GM18498 (cell line): Measurements from ENCODE around the gene TPCN1.

ENCODE experiments used
- ATAC-seq: cut with Tn5 transposase; IDR thresholded peaks from one replicate; pipeline ENCODE4 v1.9.1; 2021; ENCODE audit warnings: mild to moderate bottlenecking, moderate library complexity; ENCODE audit not compliant: unreplicated experiment

The TPCN1 gene

DNA sequence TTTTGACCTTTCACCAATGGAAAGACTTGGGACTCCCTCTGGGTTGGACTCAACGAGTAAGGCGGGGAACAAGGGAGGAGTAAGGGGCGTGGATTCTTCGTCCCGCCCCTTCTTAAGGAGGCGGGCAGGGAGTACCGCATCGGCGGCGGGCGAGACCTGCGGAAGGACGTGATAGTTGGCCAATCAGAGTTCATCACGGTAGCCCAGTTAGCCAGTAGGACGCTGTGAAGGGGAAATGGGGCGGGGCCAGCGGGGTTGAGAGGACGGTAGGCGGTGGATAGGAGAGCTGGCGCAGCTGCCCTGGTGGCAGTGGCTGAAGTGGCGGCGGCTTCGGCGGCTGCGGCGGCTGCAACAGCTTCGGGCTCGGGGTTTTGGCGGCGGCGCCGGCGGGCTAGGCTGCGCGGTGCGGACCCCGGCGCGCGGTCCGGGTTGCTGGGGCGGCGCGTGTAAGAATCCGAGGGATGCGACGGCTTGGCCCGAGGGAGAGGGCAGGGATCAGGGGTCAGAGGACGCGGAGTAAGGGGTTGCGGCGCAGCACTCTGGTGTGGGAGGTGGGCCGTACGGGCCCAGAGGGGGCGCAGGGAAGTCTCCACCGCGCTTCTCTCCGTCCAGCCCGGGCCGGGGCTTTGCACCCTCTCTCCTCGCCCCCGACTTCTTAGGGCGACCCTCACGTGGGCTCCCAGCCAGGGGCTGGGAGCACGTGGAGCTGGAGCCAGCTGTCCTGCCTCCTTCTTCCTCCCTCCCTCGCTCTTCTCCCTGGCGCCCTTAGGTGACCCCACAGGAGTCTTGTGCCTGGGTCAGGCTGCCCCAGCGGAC, at the start of gene TPCN1:
Gene TPCN1, plus strand, starts transcription at position 284 of the 816 bp plus-strand sequence. CDS start 5,389 bp downstream, outside the sequence.
- ATAC-seq = peak; percentile 90

DNA sequence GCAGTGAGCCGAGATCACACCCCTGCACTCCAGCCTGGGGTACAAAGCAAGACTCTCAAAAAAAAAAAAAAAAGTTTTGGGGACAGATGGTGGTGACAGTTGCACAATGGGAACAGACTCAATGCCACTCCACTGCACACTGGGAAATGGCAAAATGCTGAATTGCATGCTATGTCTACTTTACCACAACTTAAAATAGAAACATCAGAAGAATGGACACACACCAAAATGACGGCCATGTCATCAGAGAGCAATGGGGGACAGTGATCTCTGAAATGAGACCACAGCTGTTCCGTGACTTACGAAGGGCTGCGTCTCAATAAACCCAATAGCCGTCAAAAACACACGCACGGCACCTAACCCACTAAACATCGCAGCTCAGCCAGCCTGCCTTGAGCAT, 49.7 kb upstream of the TPCN1 start:
- no peak for ATAC-seq

DNA sequence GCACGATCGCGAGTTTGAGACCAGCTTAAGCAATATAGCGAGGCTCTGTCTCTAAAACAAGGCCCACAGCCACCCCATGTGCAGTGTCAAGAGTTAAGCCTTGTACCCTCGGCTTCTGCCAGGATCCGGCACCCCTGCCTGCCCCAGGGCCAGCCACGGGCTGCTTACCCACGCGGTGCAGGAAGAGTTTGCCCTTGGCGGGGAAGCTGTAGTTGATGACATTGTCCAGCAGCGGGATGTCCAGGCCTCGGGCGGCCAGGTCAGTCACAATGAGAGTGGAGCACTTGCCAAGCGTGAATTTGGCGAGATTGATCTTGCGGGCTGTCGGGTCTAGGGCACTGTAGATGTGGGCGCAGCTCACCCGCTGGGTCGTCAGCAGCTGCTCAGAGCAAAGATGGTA, 49.1 kb upstream of the TPCN1 start:
- no peak for ATAC-seq

DNA sequence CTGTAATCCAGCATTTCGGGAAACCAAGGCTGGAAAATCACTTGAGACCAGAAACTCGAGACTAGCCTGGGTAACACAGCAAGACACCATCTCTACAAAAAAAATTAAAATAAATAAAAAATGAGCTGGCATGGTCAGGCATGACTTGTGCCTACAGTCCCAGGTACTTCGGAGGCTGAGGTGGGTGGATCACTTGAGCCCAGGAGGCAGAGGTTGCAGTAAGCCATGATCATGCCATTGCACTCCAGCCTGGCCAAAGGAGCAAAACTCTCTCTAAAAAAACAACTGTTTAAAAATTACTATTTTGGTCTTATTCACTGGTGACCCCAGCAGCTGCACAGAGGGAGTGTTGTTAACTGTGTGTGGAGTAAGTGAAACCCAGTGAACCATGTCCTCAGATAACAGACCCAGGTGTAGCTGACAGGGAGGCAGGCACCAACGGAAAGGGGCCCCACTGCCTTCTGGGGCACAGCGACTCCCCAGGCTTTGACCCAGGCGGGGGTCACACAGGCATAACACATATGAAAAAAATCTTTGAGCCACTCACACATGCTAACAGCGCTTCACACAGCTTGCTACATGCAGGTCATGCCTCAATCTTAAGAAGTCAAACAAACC, 48.1 kb upstream of the TPCN1 start:
- ATAC-seq = peak; percentile 66

DNA sequence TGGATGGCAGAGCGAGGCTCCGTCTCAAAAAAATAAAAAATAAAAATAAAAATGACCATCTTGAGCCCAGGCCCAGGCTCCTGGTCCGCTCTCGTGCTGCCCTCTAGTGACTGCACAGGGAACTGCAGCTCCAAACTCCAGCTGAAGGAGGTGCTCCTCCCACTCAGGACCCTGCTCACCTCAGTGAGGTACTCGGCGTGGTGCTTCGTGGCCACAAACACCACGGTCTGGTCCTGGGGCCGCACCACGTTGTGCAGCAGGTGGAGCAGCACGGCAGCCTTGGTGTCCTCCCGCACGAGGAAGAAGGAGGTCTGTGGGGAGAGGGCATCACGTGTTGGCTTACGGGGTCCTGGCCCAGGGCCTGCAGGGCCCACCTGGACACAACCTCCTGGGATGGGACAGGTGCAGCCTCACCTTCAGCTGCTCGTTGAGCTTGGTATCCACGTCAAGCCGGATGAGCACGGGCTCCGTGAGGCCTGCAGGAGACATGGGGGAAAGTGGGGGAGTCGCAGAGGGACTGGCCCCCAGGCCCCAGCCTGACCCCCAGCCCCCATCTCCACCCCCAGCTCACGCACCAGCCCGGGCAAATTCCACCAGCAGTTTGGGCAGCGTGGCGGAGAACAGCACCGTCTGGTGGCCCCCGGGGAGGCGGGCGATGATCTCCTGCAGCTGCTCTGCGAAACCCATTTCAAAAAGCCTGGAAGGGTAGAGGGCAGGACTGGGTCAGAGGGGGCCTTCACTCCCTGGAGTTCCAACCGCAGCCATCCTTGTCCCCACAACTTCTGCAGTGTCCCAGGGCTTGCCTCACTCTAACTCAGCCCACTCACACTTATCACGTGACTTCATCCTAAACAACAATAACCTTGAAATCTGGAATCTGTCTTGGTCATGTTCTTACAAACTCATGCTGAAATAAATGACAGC, 46.5 kb upstream of the TPCN1 start:
- peak; percentile 55 for ATAC-seq

- ATAC-seq = no peak
Measured at GRCh38 chr12:113179023-113179422, 42.2 kb upstream of the TPCN1 start.

- no peak for ATAC-seq
Measured at GRCh38 chr12:113180333-113180732, 40.9 kb upstream of the TPCN1 start.

GRCh38 chr12:113181975-113182374, 39.3 kb upstream of the TPCN1 start:
- no peak for ATAC-seq

GRCh38 chr12:113183030-113183589, 38.2 kb upstream of the TPCN1 start:
- no peak for ATAC-seq

GRCh38 chr12:113184098-113184899, 37.0 kb upstream of the TPCN1 start:
- peak; percentile 58 for ATAC-seq

DNA sequence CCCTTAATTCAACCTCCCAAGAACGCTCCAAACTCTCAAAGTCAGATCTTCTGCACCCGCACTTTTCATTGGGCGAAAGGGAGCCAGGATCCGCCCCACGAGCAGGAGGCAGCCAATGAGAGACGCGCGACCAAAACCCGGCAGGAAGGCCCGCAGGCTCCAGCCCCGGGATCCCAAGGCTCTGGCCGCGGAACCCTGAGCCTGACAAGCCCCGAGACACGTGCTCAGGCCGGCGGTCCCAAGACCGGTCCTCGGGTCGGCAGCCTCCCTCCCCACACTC, 36.4 kb upstream of the TPCN1 start:
- peak; percentile 80 for ATAC-seq

GRCh38 chr12:113185180-113186032, 35.9 kb upstream of the TPCN1 start, which contains the start of the genes DDX54 and RITA1:
Gene DDX54 (minus strand): TSS chr12:113185478. CDS start chr12:113185451, 27 bp downstream.
Gene RITA1 (plus strand): TSS chr12:113185721. CDS start chr12:113186747, 1,026 bp downstream.
- peak; percentile 55 for ATAC-seq

DNA sequence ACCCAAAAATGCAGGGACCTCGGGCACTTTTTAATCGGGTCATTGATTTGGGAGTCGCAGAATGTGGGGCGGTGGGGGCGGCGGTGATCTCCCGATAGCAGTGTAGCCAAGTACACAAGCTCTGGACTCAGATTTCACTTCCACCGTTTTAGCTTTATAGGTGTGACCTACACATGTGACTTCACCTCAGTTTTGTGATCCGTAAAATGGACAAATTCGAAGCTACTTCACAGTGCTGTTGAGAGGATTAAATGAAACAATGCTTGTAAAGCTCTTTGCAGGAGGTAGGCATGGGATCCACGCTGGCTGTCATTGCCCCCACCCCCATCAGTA, 35.3 kb upstream of the TPCN1 start:
- no peak for ATAC-seq

- ATAC-seq = no peak
Measured at GRCh38 chr12:113186666-113187325, 34.5 kb upstream of the TPCN1 start.

DNA sequence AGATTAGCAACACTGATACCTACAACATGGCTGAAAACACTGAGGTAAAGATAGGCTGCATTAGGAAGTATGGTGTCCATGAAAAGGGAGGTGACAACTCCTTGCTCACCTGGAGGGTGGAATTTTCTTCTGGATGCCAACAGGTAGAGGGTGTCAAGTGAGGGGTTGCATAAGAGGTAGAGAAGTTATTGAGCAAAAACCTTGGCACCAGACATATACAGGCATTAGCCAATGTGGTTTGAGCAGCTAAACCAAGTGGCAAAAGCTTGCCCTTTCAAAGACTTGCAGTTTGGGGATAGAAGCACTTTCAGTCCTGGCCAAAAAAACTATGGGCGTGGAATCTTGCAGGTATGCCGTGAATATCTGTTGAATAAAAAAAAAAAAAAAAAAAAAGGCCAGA, 31.9 kb upstream of the TPCN1 start:
- no peak for ATAC-seq

GRCh38 chr12:113190761-113191160, 30.5 kb upstream of the TPCN1 start:
- no peak for ATAC-seq

- no peak for ATAC-seq
Measured at GRCh38 chr12:113191227-113191626, 30.0 kb upstream of the TPCN1 start.

DNA sequence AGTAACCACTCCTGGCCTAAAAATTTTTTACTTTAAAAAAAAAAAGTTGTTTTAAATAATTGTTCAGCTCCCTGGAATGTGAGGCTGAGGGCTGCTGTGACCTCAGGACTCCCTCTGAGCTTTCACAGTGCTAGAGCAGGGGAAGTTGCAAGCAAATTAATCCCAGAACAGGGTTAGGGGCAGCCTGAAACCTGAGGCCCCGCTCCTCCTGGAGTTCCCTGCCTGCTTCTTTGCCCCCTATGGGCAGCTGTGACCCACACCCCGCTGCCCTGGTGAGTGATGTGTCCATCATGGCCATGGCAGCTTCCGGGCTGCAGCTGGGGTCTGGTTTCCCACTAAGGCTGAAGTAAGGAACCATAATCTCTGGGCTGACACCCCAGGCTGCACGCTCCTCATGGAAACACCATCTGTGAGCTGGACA, 26.3 kb upstream of the TPCN1 start:
- ATAC-seq = no peak

GRCh38 chr12:113195598-113195997, 25.7 kb upstream of the TPCN1 start:
- ATAC-seq = no peak
